ENCODE results near the gene CCDC18. TPM values are rescaled to one million over a fixed set of nuclear protein-coding genes. Genes with fewer than 3 reads are reported as not detected.

Gene CCDC18
- total RNA-seq, 1 donor from 2014 or later: 16.9 TPM

DNA sequence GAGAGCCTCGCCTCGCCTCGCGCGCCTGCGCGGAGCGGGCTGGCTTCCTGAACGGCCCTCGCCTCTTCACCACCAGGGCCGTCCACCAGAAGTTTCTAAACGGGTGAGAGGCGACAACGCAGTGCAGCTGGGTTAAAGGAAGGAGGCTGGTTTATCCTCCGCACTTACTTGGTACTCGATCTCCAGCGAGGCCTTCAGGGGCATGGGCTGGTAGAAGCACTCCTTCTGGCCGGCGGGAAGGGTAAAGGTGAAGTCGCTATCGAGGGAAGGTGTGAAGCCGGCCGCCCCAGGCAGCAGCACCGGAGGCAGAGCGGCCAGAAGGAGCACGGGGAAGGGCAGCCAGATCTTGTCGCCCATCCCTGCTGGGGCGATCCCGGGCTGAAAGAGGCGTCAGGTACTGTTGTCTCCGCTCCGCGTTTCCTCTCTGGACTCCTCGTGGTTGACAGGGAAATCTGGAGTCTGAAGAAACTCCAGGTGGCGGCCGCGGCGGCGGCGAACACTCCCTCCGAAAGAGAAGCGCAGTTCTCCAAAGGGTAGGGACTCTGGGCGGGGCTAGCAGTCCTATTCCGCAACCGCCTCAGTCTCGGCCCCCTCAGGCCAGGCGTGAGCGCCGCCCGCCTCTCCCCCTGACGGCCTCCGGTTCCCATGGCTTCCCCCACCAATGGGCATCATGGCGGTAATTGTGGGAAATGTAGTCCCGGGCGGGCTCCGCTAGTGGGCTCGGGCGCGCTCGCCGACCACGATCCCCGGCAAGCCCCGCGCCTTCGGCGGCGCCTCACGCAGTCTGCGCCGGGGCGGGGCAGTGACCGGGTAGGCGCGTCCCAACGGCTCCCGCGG lies 420 bp upstream of the CCDC18 start, which contains the start of gene TMED5:
Gene TMED5, minus strand, starts transcription at position 528 of the 837 bp plus-strand sequence. Its CDS starts 171 bp downstream, at position 357.
- DNase-seq (ENCODE audit: low read depth): peak; percentile 88
- Histone ChIP-seq H3K4me3 (ENCODE audit: low read depth, low read length) (peak within 1 kb of the TSS; percentile 64), H3K36me3 (ENCODE audit: control insufficient read depth, insufficient read depth, low read length) (no peaks in the 10 kb centered on the region), H3K27me3 (ENCODE audit: control insufficient read depth, insufficient read depth, low read length) (no peaks in the 10 kb centered on the region)
- TF ChIP-seq, protein P1, sequence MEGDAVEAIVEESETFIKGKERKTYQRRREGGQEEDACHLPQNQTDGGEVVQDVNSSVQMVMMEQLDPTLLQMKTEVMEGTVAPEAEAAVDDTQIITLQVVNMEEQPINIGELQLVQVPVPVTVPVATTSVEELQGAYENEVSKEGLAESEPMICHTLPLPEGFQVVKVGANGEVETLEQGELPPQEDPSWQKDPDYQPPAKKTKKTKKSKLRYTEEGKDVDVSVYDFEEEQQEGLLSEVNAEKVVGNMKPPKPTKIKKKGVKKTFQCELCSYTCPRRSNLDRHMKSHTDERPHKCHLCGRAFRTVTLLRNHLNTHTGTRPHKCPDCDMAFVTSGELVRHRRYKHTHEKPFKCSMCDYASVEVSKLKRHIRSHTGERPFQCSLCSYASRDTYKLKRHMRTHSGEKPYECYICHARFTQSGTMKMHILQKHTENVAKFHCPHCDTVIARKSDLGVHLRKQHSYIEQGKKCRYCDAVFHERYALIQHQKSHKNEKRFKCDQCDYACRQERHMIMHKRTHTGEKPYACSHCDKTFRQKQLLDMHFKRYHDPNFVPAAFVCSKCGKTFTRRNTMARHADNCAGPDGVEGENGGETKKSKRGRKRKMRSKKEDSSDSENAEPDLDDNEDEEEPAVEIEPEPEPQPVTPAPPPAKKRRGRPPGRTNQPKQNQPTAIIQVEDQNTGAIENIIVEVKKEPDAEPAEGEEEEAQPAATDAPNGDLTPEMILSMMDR (IDR thresholded peaks at IDR 0.05; ENCODE audit: insufficient read depth, low read length, poor library complexity, severe bottlenecking): no peak

DNA sequence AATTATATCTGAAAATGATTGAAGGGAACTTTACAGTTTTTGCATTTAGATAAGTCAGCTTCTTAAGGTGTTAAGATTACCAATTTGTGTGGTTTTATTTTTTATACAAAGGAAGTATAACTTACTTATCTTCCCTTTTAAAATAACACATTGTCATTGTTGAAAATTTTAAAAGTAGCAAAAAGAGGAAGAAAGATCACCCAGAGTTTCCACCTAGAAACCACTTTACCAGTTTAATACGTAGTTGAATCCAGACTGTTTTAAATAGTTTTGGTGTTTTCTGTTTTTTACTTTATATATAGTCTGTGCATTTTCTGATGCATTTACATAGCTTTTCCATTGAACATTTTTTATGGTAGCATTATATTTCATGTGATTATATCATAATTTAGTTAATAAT lies 6.1 kb downstream of the CCDC18 start:
- TF ChIP-seq, protein P1 (IDR thresholded peaks at IDR 0.05; ENCODE audit: insufficient read depth, low read length, poor library complexity, severe bottlenecking): no peak
- DNase-seq (ENCODE audit: low read depth): no peak
- no peaks in the 10 kb centered on the region for H3K27me3 ChIP-seq (ENCODE audit: control insufficient read depth, insufficient read depth, low read length)
- no peak overlapping the region for H3K4me3 ChIP-seq (ENCODE audit: low read depth, low read length)
- no peaks in the 10 kb centered on the region for H3K36me3 ChIP-seq (ENCODE audit: control insufficient read depth, insufficient read depth, low read length)

GRCh38 chr1:93190432-93190831 lies 9.9 kb downstream of the CCDC18 start:
- H3K36me3 ChIP-seq (ENCODE audit: control insufficient read depth, insufficient read depth, low read length): no peaks in the 10 kb centered on the region
- no peaks in the 10 kb centered on the region for H3K27me3 ChIP-seq (ENCODE audit: control insufficient read depth, insufficient read depth, low read length)
- TF ChIP-seq, protein P1 (IDR thresholded peaks at IDR 0.05; ENCODE audit: insufficient read depth, low read length, poor library complexity, severe bottlenecking): no peak
- no peak for DNase-seq (ENCODE audit: low read depth)
- no peak overlapping the region for H3K4me3 ChIP-seq (ENCODE audit: low read depth, low read length)

- no peak overlapping the region for H3K4me3 ChIP-seq (ENCODE audit: low read depth, low read length)
- DNase-seq (ENCODE audit: low read depth): no peak
- H3K27me3 ChIP-seq (ENCODE audit: control insufficient read depth, insufficient read depth, low read length): no peaks in the 10 kb centered on the region
- TF ChIP-seq, protein P1 (IDR thresholded peaks at IDR 0.05; ENCODE audit: insufficient read depth, low read length, poor library complexity, severe bottlenecking): no peak
- peaks cover 2% of the 10 kb centered on the region for H3K36me3 ChIP-seq (ENCODE audit: control insufficient read depth, insufficient read depth, low read length)
These were observed 13.9 kb downstream of the CCDC18 start for GRCh38 chr1:93194231-93194990.

DNA sequence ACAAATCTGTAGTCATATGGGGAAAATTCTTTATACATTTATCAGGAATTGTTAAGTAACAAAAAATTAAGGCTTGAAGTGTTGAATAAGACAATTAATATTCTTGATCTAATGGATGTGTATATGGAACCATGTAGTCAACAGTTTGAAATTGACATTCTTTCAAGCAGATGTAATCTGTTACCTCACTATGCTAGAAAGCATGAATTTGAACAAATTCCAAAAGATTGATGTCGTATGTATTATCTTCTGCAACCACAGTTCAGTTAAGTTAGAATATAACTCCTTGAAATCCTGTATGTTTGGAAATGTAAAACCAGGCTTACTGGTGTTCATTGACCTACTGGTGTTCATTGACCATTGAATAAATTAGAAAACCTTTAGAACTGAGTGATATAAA lies 16.1 kb downstream of the CCDC18 start:
- no peak overlapping the region for H3K4me3 ChIP-seq (ENCODE audit: low read depth, low read length)

More for the DNA sequence above, 16.1 kb downstream of the CCDC18 start:
- Histone ChIP-seq H3K27me3 (ENCODE audit: control insufficient read depth, insufficient read depth, low read length) (no peaks in the 10 kb centered on the region), H3K36me3 (ENCODE audit: control insufficient read depth, insufficient read depth, low read length) (peaks cover 4% of the 10 kb centered on the region)
- no peak for DNase-seq (ENCODE audit: low read depth)
- TF ChIP-seq, protein P1 (IDR thresholded peaks at IDR 0.05; ENCODE audit: insufficient read depth, low read length, poor library complexity, severe bottlenecking): no peak
